HG03045 (cell line): ENCODE data around the gene CELA3B.
"Not testable (repeated sequence)": the region's sequence is repeated elsewhere in the genome, so short reads cannot be mapped to it uniquely, and the experiment has no call there.

Source experiments
- ATAC-seq: cut with Tn5 transposase; IDR thresholded peaks from one replicate; pipeline ENCODE4 v1.9.1; 2021; ENCODE audit warnings: mild to moderate bottlenecking, moderate library complexity; ENCODE audit not compliant: unreplicated experiment

Gene CELA3B

DNA sequence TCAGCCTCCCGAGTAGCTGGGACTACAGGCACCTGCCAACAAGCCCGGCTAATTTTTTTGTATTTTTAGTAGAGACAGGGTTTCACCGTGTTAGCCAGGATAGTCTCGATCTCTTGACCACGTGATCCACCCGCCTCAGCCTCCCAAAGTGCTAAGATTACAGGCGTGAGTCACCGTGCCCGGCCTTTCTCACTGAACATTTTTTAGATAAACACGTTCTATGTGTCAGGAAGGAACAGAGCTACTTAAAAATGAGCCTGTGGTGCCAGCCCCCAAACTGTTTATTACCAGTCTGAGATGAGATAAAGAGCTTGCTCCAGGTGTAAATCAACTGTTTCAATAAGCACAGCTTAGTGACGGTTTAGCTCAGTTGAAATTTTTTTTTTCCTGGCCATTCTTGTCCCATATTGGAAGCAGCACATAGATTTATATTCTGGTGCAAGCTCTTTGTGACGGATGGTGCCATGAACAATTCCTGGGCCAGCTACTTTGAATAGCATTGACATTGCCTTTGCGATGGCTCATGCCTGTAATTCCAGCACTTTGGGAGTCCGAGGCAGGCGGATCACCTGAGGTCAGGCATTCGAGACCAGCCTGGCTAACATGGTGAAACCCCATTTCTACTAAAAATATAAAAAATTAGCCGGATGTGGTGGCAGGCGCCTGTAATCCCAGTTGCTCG, 33.7 kb upstream of the CELA3B start:
- ATAC-seq, result not testable (repeated sequence)

DNA sequence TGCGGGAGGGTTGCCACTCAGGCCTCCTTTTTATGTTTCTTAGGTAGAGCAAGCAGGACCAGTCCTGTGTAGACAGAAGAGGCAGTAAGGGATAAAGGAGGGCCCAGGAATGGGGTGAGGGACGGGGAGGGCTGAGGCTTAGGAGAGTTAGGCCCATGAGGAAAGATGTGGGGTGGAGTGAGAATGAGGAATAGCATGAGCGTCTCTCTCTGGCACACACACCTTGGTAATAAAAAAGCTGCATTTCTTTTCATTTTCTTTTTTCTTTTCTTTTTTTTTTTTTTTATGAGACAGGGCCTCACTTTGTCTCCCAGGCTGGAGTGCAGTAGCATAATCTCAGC, 32.1 kb upstream of the CELA3B start:
- no peak for ATAC-seq

DNA sequence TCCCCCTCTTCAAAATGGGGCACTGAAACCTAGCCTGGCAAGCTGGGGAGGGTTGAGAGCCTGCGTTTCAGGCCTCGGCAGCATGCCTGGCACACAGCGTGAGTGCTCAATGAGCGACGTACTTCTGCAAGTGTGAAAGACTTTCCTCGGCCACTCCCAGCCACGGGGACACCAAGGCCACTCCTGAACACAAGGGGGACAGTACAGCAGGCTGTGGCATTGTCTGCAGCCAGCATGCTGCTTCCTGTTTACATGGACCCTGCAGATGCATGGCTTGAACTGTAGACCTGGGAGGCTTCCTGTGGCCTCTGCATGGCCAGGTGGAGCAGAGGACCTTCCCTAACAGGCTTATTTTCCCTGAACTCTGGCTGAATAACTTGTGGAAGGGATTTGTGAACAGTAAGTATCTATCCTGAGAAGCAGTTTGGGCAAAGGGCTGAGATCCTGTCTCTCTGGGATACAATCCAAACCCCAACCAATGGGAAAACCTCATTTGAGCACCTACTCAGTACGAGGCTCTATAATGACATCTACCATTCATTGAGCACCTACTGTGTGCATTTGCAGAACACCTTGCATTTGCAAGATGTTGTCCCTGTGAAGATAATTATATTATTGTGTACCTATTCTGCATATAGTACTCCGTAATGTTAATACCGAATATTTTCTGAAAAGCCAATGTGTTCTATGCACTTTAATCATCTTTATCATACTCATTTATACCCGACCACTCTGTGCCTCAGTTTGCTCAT, 29.8 kb upstream of the CELA3B start:
- ATAC-seq, result no peak

DNA sequence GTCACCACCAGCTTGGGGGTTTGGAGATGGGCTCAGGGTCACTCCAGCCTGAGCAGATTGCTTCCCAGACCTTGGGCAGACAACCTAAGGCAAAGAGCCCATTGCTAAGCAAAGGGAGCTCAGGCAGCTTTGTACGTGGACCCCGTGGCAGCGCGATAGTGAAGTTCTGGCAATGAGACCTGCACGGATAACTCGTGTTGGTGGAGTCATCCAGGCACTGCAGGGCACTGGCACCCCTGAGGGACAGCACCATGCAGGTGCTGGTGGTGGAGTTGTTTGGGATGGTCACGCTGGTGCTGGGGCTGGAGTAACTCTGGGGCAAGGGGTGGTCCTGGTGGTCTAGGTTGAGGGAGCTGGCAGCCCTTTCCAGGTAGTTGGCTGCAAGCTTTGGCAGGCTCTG, 26.1 kb upstream of the CELA3B start:
- no peak for ATAC-seq

DNA sequence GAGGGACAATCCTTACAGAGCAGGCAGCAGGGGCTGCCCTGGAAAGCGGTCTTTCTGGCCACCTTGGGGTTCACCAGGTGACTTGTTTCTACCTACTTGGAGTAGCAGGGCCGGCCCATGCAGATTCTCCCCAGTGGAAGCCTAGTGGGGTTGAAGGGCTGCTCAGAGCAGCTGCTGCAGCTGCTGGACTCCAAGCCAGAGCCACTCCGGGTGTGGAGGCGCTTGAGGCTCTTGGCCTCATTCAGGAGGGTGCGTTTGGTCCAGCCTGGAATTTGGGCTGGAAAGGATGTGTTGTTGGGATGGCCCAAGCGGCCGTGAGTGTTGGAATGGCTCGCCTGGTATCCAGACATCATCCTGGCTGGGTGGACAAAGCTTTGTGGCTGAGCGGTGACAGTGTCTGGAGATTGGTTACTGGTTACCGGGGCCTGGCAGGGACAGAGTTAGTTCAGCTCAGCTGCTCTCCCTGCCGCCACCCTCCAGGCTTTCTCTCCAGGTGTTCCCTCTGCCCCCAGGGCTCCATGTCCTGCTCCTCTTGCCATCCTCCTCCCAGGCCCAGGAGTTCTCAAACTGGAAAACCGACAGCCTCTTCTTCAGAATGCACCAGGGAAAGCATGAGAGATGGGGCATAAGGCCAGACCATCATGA, 25.5 kb upstream of the CELA3B start:
- no peak for ATAC-seq

DNA sequence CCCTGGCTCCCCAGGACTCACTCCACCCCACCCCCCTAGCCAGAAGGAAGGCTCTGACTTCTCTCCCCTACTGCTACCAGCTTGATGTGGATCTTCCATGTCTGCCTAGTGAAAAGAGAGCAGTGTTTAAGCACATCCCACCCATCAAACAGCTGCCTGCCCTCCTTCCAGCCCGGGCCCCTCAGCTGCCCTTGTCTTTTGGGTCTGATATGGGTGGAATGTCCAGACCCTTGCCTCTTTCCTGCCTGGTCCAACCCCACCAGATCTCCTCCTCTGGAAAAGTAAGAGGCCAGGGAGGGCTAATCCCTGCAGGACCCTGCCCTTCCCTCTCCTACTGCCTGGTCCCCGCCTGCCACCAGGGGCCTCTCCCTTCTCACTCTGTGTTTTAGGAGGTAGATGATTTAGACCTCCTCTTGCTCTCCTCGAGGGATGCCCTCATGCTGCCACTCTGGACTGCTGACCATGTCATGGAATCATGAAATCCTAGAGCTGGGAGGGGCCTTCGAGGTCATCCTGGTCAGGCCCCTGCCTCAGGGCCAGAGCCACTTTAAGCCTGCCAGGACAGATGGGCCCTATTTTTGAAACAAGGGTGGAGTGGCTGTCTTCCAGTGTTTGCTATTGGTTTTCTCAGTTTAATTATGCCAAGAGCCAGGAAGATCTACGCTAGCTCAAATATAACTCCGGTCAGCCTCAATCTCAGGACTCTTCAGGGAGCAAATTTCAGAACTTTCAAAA, 23.9 kb upstream of the CELA3B start:
- no peak for ATAC-seq

DNA sequence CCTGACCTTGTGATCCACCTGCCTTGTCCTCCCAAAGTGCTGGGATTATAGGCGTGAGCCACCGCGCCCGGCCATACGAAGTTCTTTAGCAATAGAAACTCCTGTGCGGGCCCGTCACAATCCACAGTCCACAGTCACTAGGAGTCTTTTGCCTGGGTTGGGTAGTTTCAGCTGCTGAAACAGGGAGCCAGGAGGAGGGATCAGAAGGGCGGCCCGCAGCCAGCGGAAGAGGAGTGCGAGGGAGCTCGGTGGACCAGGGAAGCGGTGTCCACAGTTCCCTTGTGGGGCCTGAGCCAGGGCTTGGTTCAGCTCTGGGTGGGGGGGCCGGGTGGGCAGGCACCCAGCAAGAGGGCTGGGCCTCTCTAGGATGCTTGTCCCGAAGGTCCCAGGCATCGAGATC, 21.8 kb upstream of the CELA3B start:
- ATAC-seq, result no peak

DNA sequence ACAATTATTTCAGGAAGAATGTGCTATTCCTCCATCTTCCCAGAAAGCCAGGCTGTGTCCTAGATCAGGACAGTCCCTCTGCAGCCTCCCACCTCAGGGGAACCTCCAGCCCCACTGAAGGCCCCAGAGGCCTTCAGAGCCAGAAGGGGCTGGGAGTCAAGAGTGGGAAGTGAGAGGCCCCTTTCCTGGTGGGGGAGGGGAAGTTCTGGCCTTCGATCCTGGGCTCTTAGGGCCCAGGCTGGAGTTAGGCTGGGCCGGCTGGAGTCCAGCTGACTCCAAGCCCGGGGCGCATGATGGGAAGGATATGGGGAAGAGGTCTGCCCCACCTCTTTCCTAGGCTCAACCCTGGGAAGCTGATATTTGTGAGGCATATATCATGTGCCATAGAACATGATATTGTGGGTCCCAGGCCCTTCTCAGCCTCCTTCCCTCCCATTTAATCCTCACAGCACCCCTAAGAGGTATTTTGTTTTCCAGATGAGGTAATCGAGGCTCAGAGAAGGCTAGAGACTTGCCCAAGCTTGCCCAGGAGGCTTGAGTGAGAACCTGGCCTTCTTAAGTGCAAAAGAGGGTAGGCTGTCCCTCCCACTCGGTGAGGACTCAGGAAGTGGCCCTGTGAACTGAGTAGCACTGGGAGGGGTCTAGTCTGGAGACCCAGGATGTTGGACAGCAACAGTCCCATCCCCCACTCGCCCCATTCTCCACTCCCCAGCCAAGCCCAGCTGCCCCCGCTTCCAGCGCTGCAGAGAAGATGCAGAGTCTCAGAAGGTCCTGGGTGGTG, 21.1 kb upstream of the CELA3B start:
- ATAC-seq, result no peak

DNA sequence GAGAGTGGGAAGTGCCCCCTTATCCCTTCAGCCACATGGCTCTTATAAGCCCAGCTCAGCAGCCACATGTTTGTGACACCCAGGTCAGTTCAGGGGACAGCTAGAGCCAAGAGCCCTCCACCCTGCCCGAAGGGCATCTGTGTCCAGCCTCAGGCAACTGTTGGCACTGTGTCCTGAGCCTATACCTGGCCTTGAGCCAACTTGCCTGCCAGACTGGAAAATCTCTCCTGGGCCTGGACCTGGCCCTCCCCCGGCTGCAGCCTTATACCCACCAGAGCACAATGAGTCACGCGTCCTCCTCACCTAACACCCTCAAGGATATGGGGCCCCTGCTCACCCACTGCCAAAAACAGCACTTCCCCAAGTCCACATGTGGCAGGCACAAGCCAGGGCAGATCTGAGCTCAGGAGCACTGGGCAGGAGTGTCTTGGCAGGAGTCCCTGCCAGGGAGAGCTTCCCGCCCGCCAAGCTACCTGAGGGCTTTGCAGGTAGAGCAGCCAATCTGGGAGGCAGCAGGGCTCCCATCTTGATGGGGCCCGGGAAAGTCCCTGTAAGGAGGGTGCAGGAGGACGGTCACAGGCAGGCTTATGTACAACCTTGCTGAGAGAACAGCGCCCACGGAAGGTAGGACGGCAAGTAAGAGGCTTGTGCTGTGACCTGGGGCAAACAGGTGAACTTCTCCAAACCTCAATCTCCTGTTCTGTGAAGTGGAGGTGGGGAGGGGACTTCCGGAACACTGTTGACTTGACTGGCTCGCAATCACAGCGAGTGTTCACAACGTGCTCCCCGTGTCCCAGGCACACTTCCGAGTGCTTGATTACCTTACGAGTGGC, 19.9 kb upstream of the CELA3B start:
- no peak for ATAC-seq

DNA sequence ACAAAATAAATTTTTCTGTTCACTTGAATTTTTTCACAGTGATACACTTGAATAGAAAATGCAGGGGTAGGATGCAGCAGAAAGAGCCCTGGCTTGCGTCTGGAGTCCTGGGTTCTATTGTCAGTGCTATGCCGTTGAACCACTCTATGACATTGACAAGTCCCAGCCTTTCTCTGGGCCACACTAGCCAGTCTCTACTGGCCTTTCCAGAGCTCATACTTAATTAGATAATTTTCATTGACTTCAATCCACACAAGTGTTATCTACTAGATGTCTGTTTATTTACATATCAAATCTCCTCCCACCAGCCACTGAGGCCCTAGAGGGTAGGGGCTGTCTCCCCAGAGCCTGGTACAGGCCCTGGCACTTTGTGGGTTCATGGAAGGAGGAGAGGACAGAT, 15.5 kb upstream of the CELA3B start:
- ATAC-seq, result no peak

DNA sequence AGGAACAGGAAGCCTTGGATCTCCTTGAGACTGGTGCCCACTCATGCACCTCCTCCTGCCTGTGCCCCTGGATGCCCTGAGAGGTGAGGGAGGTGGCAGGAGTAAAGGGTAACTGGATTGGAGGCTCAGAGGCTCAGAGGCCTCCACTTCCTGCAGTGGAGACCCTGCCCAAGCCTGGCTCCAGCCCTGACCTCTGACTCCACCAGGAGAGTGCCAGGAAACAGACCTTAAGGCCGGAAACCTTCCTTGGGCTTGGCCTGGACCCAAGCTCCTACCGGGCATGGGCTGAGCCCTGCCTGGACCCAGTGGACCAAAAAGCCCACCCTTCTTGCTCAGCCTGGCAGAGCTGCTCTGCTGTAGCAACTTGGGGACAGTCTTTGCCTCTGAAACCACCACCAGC, 15.0 kb upstream of the CELA3B start:
- ATAC-seq, result no peak

DNA sequence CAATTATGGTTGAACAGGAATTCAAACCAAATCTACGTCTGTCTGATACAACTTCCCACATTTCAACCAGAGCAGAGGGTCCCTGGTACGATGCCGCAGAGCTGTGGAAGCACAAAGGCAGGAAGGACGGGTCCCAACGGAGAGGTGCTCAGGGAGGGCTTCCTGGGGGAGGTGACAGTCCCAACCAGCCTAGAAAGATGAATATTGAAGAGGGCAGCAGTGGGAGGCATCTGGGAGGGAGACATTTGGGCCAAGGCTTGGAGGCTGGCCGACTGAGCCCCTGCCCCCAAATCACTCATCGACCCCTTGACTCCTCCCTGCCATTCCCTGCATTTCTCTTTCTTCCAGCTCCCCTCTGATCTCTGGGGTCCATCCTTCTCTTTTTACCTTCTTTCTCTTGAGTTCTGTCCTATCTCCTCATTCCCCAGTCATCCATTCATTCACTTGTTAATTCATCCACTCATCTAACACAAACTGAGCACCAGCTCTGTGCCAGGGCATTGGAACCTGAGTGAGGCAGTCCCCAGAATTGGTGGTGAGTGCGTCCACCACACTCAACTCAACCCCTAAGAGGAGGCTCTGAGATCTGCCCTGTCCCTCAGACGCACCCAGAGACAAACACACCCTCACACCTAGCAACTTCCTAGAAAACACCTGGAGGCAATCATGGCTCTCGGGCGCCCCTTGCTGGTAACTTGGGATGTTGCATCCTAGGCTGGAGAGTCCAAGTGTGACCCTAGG, 13.2 kb upstream of the CELA3B start:
- ATAC-seq, result no peak

DNA sequence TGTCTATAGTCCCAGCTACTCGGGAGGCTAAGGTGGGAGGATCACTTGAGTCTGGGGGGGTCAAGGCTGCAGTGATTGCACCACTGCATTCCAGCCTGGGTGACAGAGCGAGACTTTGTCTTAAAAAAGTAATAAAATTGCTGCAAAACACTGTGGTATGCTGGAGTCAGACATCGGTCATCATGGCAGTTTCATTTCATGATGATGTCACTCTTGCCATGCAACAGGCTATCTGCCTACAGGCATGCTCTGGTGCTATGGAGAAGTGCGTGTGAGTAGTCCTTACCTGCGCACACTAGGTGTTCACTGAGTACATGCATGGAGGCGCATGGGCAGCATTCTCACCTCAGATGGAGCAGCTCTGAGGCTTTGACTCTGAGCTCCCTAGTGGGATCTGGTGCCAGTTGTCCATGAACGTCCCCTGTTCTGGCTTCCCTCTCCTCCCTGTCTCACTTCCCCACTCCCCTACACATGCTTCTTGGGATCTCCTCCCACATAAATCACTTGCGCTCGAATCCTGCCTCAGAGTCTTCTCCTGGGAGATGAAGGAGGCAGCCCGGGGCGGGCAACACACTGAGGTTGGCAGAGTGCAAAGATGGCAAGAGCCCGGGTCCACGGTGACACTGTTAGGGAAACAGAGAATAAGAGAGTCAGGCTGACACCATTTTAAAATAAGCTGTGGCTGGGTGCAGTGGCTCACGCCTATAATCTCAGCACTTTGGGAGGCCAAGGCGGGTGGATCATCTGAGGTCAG, 10.4 kb upstream of the CELA3B start:
- ATAC-seq, result no peak

DNA sequence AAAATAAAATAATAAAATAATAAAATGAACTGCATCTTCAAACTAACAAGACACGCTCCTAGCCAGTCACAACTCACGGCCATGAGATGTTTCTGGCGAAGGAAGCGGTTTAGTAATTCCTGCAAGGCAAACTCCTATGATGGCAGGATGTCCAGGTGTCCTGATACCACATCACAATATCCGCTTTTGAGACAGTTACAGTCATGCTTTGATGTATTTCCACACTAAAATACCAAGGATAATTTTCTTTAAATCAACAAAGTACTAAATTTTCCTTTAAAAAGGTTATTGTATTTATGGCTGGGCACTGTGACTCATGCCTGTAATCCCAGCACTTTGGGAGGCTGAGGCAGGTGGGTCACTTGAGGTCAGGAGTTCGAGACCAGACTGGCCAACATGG, 9.6 kb upstream of the CELA3B start:
- ATAC-seq, result not testable (repeated sequence)

DNA sequence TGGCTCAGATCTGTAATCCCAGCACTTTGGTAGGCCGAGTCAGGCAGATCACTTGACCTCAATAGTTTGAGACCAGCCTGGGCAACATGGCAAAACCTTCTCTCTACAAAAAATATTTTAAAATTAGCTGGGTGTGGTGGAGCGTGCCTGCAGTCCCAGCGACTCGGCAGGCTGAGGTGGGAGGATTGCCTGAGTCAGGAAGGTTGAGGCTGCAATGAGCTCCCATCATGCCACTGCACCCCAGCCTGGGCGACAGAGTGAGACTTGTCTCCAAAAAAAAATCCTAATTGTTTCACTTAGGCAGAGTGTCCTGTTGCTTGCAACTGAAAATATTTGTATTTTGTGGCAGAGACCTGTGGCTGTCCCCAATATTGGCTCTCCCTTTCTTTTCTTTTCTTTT, 7.8 kb upstream of the CELA3B start:
- ATAC-seq, result not testable (repeated sequence)

DNA sequence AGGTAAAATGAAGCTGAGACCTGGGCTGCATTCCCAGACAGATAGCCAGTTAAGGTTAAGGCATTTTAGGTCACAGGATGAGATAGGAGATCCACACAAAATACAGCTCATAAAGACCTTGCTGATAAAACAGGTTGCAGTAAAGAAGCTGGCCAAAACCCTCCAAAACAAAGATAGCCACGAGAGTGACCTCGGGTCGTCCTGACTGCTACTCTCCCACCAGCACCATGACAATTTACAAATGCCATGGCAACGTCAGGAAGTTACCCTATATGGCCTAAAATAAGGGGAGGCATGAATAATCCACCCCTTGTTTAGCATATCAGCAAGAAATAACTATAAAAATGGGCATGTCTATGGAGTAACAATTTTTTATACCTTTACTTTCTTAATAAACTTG, 6.3 kb upstream of the CELA3B start:
- ATAC-seq, result not testable (repeated sequence)

DNA sequence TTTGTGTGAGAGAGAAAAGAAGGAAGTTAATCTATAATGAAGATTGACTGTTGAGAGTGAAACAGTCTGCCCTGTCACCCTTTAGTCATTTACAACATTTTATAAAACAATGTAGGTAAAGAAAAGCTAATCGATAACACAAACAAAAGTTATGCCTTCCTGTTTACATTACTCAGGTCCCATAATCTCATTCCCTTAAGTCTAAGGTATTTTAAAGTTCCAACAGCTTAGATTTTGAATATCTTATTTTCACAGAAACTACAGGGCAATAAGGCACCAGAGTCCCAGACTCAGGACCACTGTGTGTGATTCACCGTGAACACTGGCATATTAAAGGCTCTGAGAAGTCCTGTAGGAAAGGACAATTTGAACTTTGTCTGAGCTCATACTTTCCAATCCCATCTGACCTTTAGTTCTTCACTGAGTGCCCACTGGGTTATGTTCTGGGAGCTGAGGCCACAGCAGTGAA, 3.8 kb upstream of the CELA3B start:
- not testable (repeated sequence) for ATAC-seq

DNA sequence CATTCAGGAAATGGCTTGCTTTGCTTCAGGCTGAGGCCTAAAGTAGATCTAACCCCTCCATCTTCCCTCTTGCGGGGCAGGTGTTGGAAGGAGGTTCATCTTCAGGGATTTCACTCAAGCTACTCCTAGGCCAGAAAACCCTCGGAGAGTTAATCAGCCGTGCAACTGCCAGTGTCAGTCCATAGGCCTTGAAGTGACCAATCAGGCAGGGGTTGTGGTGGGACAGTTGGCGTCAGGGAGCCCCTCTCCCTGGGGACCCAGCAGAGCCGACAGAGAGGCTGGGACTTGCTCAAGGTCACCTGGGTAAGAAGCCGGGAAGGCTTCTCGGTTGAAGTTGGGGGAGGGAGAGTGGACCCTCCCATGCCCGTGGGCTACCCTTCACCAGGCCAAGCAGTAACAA, 2.9 kb upstream of the CELA3B start:
- ATAC-seq, result not testable (repeated sequence)
